Measurements from ENCODE around the gene PCDHA1. TPM values are rescaled to one million over a fixed set of nuclear protein-coding genes. Genes with fewer than 3 reads are reported as not detected.
"Not testable (repeated sequence)": the region's sequence is repeated elsewhere in the genome, so short reads cannot be mapped to it uniquely, and the experiment has no call there.

The PCDHA1 gene
- total and polyA plus RNA-seq, 2 of the 13 experiments (the other 11 are each of a cell fraction or from before 2014, with no cell fraction given), result not detected

DNA sequence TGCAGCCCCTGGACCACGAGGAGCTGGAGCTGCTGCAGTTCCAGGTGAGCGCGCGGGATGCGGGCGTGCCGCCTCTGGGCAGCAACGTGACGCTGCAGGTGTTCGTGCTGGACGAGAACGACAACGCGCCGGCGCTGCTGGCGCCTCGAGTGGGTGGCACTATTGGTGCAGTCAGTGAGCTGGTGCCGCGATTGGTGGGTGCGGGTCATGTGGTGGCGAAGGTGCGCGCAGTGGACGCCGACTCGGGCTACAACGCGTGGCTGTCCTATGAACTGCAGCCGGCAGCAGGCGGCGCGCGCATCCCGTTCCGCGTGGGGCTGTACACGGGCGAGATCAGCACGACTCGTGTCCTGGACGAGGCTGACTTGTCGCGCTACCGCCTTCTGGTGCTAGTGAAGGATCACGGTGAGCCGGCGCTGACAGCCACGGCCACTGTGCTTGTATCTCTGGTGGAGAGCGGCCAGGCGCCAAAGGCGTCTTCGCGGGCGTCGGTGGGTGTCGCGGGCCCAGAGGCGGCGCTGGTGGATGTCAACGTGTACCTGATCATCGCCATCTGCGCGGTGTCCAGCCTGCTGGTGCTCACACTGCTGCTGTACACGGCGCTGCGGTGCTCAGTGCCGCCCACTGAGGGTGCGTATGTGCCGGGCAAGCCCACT is 2.0 kb downstream of the PCDHA1 start:
- in situ Hi-C loops (cut with HindIII; ENCODE audit: extremely low pct_ligation_motif_present, low pct_unique_long_range_greater_than_20kb); H3K36me3 ChIP-seq (replicated peaks in 1 of 2; ENCODE audit: control insufficient read depth in 1 of 2, insufficient read depth in 2 of 2, low read length in 2 of 2); H4K20me1 ChIP-seq (ENCODE audit: insufficient read depth, low read length); H3K4me1 ChIP-seq (ENCODE audit: insufficient read depth, low read length); H3K9ac ChIP-seq (ENCODE audit: insufficient read depth, low read depth, low read length); DNase-seq (ENCODE audit: low spot score); CTCF ChIA-PET (ENCODE audit: low intra/inter-chr PET ratio, low total read pairs); H3K27me3 ChIP-seq (ENCODE audit: control insufficient read depth in 1 of 2, insufficient read depth in 2 of 2, low read length in 2 of 2); H2AFZ ChIP-seq (ENCODE audit: low read length); intact Hi-C loops (cut with micrococcal nuclease; ENCODE audit: unreplicated experiment); FAIRE-seq; H3K27ac ChIP-seq (ENCODE audit: extremely low read length, insufficient read depth, low read length); H3K4me2 ChIP-seq (ENCODE audit: low read depth, low read length); H3K79me2 ChIP-seq (ENCODE audit: insufficient read depth, low read length); ATAC-seq; POLR2A ChIA-PET; BruUV-seq (replicated peaks); H3K4me3 ChIP-seq (replicated peaks in 1 of 3; ENCODE audit: insufficient read depth in 1 of 3, low read depth in 2 of 3, low read length in 3 of 3): not testable (repeated sequence)
- WGBS (ENCODE audit: low lambda C conversion rate), result 85% methylated on average over 40 of the region's 70 CpGs
- H3K9me3 ChIP-seq (ENCODE audit: low read length), result peaks cover 53% of the 10 kb centered on the region

DNA sequence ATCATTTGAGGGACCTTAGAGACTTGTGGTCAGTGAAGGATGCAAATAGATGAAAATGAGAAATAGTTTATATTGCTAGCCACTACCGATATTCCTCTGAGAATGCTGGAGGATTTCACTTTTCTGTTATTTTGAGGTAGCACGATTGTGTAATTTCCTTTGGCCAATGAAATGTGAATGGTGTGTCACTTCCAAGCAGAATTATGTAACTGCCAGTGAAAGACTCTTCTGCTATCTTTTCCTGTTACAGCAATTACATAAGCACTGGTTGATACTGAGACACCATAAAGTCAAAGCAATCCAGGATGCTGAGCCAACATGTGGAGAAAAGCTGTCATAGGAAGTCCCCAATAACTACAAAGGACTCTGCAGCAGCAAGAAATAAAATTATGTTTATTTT is 5.1 kb downstream of the PCDHA1 start:
- DNase-seq (ENCODE audit: low spot score), result no peak
- in situ Hi-C loops (cut with HindIII; ENCODE audit: extremely low pct_ligation_motif_present, low pct_unique_long_range_greater_than_20kb) (no loop called here), intact Hi-C loops (cut with micrococcal nuclease; ENCODE audit: unreplicated experiment) (no loop called here)
- Histone ChIP-seq H3K27ac (ENCODE audit: extremely low read length, insufficient read depth, low read length) (no peak overlapping the region), H3K9ac (ENCODE audit: insufficient read depth, low read depth, low read length) (no peak overlapping the region), H3K9me3 (ENCODE audit: low read length) (peaks cover 54% of the 10 kb centered on the region), H3K79me2 (ENCODE audit: insufficient read depth, low read length) (no peaks in the 10 kb centered on the region), H4K20me1 (ENCODE audit: insufficient read depth, low read length) (no peaks in the 10 kb centered on the region), H3K4me2 (ENCODE audit: low read depth, low read length) (no peak overlapping the region), H3K4me3 (replicated peaks in 1 of 3; ENCODE audit: insufficient read depth in 1 of 3, low read depth in 2 of 3, low read length in 3 of 3) (no peak overlapping the region), H3K4me1 (ENCODE audit: insufficient read depth, low read length) (no peaks in the 10 kb centered on the region), H3K36me3 (replicated peaks in 1 of 2; ENCODE audit: control insufficient read depth in 1 of 2, insufficient read depth in 2 of 2, low read length in 2 of 2) (no peaks in the 10 kb centered on the region), H2AFZ (ENCODE audit: low read length) (no peak overlapping the region), H3K27me3 (ENCODE audit: control insufficient read depth in 1 of 2, insufficient read depth in 2 of 2, low read length in 2 of 2) (no peaks in the 10 kb centered on the region)
- no peak for ATAC-seq
- WGBS (ENCODE audit: low lambda C conversion rate), result 0% methylated on average over 2 of the region's 2 CpGs
- no TSS peak for BruUV-seq (replicated peaks)
- POLR2A ChIA-PET, result no interaction called here
- CTCF ChIA-PET (ENCODE audit: low intra/inter-chr PET ratio, low total read pairs), result no interaction called here
- no peak for FAIRE-seq
- no peak for TF ChIP-seq THAP7 (CRISPR knock-in tag; IDR thresholded peaks at IDR 0.05)
- TF ChIP-seq SP5 (CRISPR knock-in tag; IDR thresholded peaks at IDR 0.05; ENCODE audit: borderline replicate concordance, low read depth), result no peak
- TF ChIP-seq MXD1 (CRISPR knock-in tag; IDR thresholded peaks at IDR 0.05), result no peak
- TF ChIP-seq, protein P1, sequence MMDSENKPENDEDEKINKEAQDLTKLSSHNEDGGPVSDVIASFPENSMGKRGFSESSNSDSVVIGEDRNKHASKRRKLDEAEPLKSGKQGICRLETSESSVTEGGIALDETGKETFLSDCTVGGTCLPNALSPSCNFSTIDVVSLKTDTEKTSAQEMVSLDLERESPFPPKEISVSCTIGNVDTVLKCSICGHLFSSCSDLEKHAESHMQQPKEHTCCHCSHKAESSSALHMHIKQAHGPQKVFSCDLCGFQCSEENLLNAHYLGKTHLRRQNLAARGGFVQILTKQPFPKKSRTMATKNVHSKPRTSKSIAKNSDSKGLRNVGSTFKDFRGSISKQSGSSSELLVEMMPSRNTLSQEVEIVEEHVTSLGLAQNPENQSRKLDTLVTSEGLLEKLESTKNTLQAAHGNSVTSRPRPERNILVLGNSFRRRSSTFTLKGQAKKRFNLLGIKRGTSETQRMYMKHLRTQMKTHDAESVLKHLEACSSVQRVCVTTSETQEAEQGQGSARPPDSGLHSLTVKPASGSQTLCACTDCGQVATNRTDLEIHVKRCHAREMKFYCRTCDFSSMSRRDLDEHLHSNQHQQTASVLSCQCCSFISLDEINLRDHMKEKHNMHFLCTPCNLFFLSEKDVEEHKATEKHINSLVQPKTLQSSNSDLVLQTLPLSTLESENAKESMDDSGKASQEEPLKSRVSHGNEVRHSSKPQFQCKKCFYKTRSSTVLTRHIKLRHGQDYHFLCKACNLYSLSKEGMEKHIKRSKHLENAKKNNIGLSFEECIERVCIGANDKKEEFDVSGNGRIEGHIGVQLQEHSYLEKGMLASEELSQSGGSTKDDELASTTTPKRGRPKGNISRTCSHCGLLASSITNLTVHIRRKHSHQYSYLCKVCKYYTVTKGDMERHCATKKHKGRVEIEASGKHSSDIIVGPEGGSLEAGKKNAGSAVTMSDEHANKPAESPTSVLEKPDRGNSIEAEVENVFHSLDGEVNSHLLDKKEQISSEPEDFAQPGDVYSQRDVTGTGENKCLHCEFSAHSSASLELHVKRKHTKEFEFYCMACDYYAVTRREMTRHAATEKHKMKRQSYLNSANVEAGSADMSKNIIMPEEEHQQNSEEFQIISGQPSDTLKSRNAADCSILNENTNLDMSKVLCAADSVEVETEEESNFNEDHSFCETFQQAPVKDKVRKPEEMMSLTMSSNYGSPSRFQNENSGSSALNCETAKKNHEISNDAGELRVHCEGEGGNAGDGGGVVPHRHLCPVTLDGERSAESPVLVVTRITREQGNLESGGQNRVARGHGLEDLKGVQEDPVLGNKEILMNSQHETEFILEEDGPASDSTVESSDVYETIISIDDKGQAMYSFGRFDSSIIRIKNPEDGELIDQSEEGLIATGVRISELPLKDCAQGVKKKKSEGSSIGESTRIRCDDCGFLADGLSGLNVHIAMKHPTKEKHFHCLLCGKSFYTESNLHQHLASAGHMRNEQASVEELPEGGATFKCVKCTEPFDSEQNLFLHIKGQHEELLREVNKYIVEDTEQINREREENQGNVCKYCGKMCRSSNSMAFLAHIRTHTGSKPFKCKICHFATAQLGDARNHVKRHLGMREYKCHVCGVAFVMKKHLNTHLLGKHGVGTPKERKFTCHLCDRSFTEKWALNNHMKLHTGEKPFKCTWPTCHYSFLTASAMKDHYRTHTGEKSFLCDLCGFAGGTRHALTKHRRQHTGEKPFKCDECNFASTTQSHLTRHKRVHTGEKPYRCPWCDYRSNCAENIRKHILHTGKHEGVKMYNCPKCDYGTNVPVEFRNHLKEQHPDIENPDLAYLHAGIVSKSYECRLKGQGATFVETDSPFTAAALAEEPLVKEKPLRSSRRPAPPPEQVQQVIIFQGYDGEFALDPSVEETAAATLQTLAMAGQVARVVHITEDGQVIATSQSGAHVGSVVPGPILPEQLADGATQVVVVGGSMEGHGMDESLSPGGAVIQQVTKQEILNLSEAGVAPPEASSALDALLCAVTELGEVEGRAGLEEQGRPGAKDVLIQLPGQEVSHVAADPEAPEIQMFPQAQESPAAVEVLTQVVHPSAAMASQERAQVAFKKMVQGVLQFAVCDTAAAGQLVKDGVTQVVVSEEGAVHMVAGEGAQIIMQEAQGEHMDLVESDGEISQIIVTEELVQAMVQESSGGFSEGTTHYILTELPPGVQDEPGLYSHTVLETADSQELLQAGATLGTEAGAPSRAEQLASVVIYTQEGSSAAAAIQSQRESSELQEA (CRISPR knock-in tag; IDR thresholded peaks at IDR 0.05; ENCODE audit: not compliant biosample characterization), result no peak
- no peak for TF ChIP-seq SMARCE1 (IDR thresholded peaks at IDR 0.05; ENCODE audit: borderline replicate concordance)
- no peak for TF ChIP-seq ZBTB38 (CRISPR knock-in tag; IDR thresholded peaks at IDR 0.05)
- TF ChIP-seq SATB2 (CRISPR knock-in tag; IDR thresholded peaks at IDR 0.05), result no peak
